ENCODE results near the gene TPM4. TPM values are rescaled to one million over a fixed set of nuclear protein-coding genes. Genes with fewer than 3 reads are reported as not detected.
"Not testable (repeated sequence)": the region's sequence is repeated elsewhere in the genome, so short reads cannot be mapped to it uniquely, and the experiment has no call there.

TPM4 gene
- total and polyA plus RNA-seq, 9 donors: 181 to 338 (median 211) TPM

DNA sequence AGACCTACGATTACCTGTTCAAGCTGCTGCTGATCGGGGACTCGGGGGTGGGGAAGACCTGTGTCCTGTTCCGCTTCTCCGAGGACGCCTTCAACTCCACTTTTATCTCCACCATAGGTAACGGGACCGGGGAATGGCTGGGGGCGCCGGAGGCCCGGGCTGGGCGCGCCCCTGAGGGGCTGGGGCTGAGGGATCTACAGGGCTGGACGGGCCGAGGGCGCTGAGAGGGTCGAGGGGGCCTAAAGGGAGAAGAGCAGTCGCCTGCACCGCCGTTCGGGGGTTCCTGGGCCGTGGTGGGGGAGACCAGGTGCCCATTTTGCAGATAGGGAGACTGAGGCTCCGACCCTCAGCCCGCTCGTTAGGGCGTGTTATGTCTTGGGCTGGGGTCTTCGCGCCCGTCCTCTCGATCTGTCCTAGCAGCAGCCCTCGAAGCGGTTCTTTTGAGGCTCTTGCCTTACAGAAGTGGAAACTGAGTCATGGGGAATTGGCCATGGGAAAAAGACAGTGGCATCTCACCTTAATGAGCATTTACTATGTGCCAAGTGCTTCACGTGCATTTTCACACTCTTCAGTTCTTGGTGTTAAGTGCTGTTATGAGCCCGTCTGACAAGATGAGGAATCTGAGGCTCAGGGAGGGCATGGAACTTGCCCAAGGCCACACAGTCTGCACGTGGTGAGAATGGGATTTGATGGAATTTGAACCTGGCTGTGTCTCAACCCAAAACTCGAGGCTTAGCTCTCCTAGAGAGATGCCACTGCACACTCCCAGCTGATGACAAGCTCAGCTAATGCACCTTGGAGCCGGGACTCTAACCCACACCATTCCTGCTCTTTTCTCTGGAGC is 35.8 kb downstream of the TPM4 start:
- peak; percentile 37 for DNase-seq
- Histone ChIP-seq H3K9me3 (replicated peaks; ENCODE audit: control insufficient read depth, low read depth, low read length) (no peaks in the 10 kb centered on the region), H3K4me3 (ENCODE audit: low read length) (peak overlapping the region; percentile 100), H3K36me3 (ENCODE audit: control insufficient read depth, insufficient read depth, low read length) (peaks cover 13% of the 10 kb centered on the region), H3K27me3 (ENCODE audit: control insufficient read depth, insufficient read depth, low read length) (no peaks in the 10 kb centered on the region), H3K4me1 (ENCODE audit: control insufficient read depth, insufficient read depth, low read length) (peaks cover 16% of the 10 kb centered on the region), H3K27ac (ENCODE audit: low read length) (peak overlapping the region; percentile 97)
- 4% methylated on average over 17 of the region's 37 CpGs for WGBS (ENCODE audit: insufficient coverage)

DNA sequence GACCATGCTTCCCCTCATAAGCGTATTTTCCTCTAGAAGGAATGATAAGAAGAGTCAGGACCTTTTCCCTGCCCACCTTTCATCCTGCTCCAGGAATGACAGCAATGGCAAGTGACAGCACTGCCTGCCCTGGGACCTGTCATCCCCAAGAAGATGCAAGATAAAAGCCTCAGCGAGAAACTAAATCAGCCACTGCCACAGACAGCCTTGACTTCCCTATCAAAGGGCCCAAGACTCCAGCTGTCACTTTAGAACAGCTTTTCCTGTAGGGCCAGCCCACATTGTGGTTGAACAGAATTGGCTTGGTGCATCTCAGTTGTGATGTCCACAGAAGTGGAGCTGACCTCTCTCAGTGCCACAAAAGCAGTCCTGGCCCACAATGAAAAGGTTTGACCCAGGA is 36.5 kb downstream of the TPM4 start:
- 33% methylated on average over 1 of the region's 2 CpGs for WGBS (ENCODE audit: insufficient coverage)
- peak overlapping the region; percentile 100 for H3K4me3 ChIP-seq (ENCODE audit: low read length)
- peaks cover 16% of the 10 kb centered on the region for H3K4me1 ChIP-seq (ENCODE audit: control insufficient read depth, insufficient read depth, low read length)
- H3K36me3 ChIP-seq (ENCODE audit: control insufficient read depth, insufficient read depth, low read length): peaks cover 17% of the 10 kb centered on the region
- peak overlapping the region; percentile 97 for H3K27ac ChIP-seq (ENCODE audit: low read length)
- DNase-seq: no peak
- H3K27me3 ChIP-seq (ENCODE audit: control insufficient read depth, insufficient read depth, low read length): no peaks in the 10 kb centered on the region
- no peaks in the 10 kb centered on the region for H3K9me3 ChIP-seq (replicated peaks; ENCODE audit: control insufficient read depth, low read depth, low read length)

DNA sequence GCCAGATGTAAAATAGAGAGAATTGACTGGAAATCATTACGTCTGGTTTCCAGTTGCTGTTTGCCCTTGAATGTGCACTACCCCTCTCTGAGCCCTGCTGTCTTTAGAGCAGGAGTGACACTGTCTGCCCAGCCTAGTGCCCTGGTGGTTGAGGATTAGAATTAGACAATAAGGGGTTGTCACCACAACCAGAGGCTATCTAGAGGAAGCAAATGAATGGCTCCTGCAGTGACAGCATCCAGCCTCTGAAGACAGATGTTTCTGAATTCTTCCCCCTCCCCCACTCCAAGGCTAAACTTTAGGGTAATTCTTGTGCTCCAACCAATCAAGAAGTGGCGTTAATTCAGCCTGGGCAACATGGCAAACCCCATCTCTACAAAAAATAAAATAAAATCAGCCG is 37.4 kb downstream of the TPM4 start:
- Histone ChIP-seq H3K36me3 (ENCODE audit: control insufficient read depth, insufficient read depth, low read length) (peaks cover 27% of the 10 kb centered on the region), H3K27ac (ENCODE audit: low read length) (no peak overlapping the region), H3K27me3 (ENCODE audit: control insufficient read depth, insufficient read depth, low read length) (no peaks in the 10 kb centered on the region), H3K4me1 (ENCODE audit: control insufficient read depth, insufficient read depth, low read length) (peaks cover 21% of the 10 kb centered on the region), H3K4me3 (ENCODE audit: low read length) (no peak overlapping the region), H3K9me3 (replicated peaks; ENCODE audit: control insufficient read depth, low read depth, low read length) (no peaks in the 10 kb centered on the region)
- 67% methylated on average over 2 of the region's 3 CpGs for WGBS (ENCODE audit: insufficient coverage)
- DNase-seq: no peak

DNA sequence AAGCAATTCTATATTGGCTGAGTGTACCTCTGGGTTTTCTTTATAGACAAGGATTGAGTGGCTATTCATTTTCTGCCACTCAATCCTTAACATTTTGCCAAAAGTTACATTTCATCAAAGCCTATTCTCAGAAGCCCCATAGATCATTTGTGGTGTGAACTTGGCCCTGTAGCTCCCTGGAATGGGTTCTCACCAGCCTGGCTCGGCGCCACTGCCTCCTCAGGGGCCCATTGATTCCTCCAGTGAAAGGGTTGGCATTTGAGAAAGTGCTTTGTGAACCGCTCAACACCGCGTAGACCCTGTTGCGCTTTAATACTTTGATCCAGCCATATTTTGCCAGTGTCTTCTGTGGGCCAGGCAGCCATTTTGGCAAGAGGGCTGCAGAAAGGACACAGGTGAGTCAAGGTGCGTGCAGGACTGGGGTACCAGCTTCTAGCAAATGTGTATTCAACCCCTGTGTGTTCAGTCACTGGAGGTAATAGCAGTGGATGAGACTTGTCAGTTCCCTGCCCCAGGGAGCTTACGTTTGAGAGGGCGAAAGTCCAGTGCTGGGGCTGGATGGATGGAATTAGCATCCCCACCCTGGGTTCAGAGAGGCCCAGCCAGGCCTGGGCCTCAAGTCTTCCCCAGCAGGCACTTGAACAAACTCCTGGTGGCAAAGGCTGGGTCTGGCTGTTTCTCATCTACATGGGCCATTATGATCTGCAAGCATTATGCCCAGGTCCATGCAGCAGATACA is 39.2 kb downstream of the TPM4 start:
- WGBS (ENCODE audit: insufficient coverage): 73% methylated on average over 9 of the region's 9 CpGs
- H3K36me3 ChIP-seq (ENCODE audit: control insufficient read depth, insufficient read depth, low read length): peaks cover 38% of the 10 kb centered on the region
- H3K27me3 ChIP-seq (ENCODE audit: control insufficient read depth, insufficient read depth, low read length): no peaks in the 10 kb centered on the region
- DNase-seq: no peak
- H3K4me1 ChIP-seq (ENCODE audit: control insufficient read depth, insufficient read depth, low read length): peaks cover 21% of the 10 kb centered on the region
- H3K9me3 ChIP-seq (replicated peaks; ENCODE audit: control insufficient read depth, low read depth, low read length): no peaks in the 10 kb centered on the region
- H3K27ac ChIP-seq (ENCODE audit: low read length): no peak overlapping the region
- H3K4me3 ChIP-seq (ENCODE audit: low read length): no peak overlapping the region

DNA sequence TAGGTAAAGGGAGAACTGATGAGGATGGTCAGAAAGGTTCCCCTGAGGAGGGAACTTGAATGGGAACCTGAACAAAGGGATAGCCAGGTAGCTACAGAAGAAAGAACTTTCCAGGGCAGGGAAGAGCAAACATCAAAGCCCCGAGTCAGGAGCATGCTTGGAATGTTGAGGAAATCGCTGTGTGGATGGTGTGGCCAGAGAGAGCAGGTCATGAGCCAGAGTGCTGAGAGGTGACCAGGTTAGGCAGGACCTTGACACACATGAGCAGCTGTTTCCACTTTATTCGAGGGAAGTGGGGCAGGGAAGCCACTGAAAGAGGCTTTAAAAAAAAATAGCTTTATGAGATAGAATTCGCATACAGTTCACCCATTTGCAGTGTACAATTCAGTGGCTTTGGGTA is 39.8 kb downstream of the TPM4 start:
- Histone ChIP-seq H3K4me3 (ENCODE audit: low read length) (no peak overlapping the region), H3K27me3 (ENCODE audit: control insufficient read depth, insufficient read depth, low read length) (no peaks in the 10 kb centered on the region), H3K9me3 (replicated peaks; ENCODE audit: control insufficient read depth, low read depth, low read length) (no peaks in the 10 kb centered on the region), H3K4me1 (ENCODE audit: control insufficient read depth, insufficient read depth, low read length) (peaks cover 17% of the 10 kb centered on the region), H3K36me3 (ENCODE audit: control insufficient read depth, insufficient read depth, low read length) (peaks cover 41% of the 10 kb centered on the region), H3K27ac (ENCODE audit: low read length) (no peak overlapping the region)
- no peak for DNase-seq
- 50% methylated on average over 2 of the region's 4 CpGs for WGBS (ENCODE audit: insufficient coverage)

DNA sequence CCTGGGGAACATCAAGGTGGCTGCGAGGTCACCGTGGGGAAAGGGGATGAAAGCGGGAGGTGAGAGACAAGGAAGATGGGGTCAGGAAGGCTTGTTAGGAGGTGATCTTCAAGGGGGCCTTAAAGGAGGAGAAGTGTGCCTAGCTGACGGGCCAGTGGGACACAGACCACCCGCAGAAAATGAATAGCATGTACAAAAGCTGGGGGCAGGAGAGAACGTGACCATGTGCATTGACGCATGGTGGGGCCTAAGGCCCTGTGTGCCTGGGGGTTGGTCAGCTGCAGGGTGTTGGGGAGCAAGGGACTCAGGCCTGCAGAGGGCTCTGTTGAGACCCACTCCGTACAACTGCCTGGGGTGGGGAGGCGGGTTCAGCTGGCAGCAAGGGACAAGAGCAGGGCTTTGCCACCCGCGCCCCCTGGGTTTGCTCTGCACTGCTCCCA is 41.3 kb downstream of the TPM4 start:
- Histone ChIP-seq H3K9me3 (replicated peaks; ENCODE audit: control insufficient read depth, low read depth, low read length) (no peaks in the 10 kb centered on the region), H3K36me3 (ENCODE audit: control insufficient read depth, insufficient read depth, low read length) (peaks cover 56% of the 10 kb centered on the region), H3K4me1 (ENCODE audit: control insufficient read depth, insufficient read depth, low read length) (peaks cover 10% of the 10 kb centered on the region), H3K27ac (ENCODE audit: low read length) (no peak overlapping the region), H3K4me3 (ENCODE audit: low read length) (no peak overlapping the region), H3K27me3 (ENCODE audit: control insufficient read depth, insufficient read depth, low read length) (no peaks in the 10 kb centered on the region)
- WGBS (ENCODE audit: insufficient coverage): 89% methylated on average over 10 of the region's 11 CpGs
- DNase-seq: no peak

DNA sequence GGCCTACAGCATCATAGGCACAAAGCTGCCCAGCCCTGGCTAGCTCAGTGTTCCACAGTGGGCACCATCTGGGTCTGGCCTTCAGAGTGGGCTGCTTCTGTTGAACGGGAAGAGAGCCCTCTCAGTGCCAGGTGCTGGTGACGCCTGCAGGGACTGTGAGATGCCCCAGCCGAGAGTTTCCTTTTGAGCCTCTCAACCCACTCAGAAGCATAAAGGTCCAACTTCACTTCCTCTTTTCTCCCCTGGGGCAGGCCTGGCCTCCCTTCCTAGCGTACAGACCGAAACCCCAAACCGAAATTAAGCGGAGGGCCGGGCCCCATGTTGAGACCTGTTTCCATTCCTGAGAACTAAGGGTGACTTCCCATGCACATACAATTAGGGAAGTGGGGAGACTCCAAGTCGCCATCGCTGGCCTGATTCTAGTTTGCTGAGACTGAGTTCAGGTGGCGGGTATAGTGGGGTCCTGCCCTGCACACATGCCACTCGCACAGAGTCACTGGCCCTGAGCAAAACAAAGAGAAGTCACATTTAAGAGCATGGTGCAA is 42.3 kb downstream of the TPM4 start:
- H3K27ac ChIP-seq (ENCODE audit: low read length): peak overlapping the region; percentile 29
- no peak overlapping the region for H3K4me3 ChIP-seq (ENCODE audit: low read length)
- H3K27me3 ChIP-seq (ENCODE audit: control insufficient read depth, insufficient read depth, low read length): no peaks in the 10 kb centered on the region
- 93% methylated on average over 6 of the region's 12 CpGs for WGBS (ENCODE audit: insufficient coverage)
- H3K4me1 ChIP-seq (ENCODE audit: control insufficient read depth, insufficient read depth, low read length): peaks cover 4% of the 10 kb centered on the region
- H3K36me3 ChIP-seq (ENCODE audit: control insufficient read depth, insufficient read depth, low read length): peaks cover 63% of the 10 kb centered on the region
- DNase-seq: peak; percentile 57
- no peaks in the 10 kb centered on the region for H3K9me3 ChIP-seq (replicated peaks; ENCODE audit: control insufficient read depth, low read depth, low read length)

DNA sequence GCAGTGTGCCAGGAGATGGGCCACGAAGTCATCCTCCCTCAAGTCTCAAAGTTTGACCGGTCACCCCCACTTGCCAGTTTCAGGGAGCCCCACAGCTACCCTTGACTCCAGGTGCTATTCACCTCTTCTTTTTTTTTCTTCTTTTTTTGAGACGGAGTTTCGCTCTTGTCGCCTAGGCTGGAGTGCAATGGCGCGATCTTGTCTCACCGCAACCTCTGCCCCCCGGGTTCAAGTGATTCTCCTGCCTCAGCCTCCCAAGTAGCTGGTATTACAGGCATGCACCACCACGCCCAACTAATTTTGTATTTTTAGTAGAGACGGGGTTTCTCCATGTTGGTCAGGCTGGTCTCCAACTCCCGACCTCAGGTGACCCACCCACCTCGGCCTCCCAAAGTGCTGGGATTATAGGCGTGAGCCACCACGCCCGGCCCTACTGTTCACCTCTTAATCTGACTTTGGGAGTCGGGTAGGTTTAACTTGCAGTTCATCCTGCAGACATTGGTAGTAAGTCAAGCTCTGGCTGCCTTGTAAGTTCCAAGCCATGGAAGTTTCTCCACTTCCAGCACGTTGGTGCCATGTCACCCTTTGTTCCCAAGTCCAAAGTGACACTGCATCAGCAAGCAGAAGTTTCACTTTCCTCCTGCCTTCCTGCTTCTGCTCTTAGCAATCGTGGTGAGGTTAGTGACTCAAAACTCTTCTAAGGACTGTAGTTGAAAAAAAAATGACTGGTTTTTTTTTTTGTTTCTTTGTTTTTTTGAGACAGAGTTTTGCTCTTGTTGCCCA is 43.0 kb downstream of the TPM4 start:
- not testable (repeated sequence) for H3K4me1 ChIP-seq (ENCODE audit: control insufficient read depth, insufficient read depth, low read length); H3K4me3 ChIP-seq (ENCODE audit: low read length); DNase-seq; H3K9me3 ChIP-seq (replicated peaks; ENCODE audit: control insufficient read depth, low read depth, low read length); H3K27me3 ChIP-seq (ENCODE audit: control insufficient read depth, insufficient read depth, low read length)
- peak overlapping the region; percentile 29 for H3K27ac ChIP-seq (ENCODE audit: low read length)
- peaks cover 67% of the 10 kb centered on the region for H3K36me3 ChIP-seq (ENCODE audit: control insufficient read depth, insufficient read depth, low read length)
- WGBS (ENCODE audit: insufficient coverage): 96% methylated on average over 14 of the region's 19 CpGs

DNA sequence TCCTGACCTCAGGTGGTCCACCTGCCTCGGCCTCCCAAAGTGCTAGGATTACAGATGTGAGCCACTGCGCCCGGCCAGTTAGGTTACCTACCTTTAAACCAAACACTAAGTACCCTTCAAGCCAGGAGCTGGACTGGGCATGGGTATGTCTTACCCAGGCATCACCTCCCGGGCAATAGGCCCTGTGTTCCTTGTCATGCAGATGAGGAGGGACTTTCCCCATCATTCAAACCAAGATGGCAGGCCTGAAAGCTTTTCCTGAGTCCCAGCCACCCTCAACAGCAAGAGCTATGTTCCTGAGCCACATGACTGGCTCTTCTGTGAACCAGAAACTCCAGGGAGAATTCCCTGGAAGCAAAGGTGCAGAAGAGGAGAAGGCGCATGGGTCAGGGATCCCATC is 44.8 kb downstream of the TPM4 start:
- Histone ChIP-seq H3K4me1 (ENCODE audit: control insufficient read depth, insufficient read depth, low read length) (peaks cover 4% of the 10 kb centered on the region), H3K27me3 (ENCODE audit: control insufficient read depth, insufficient read depth, low read length) (no peaks in the 10 kb centered on the region), H3K36me3 (ENCODE audit: control insufficient read depth, insufficient read depth, low read length) (peaks cover 79% of the 10 kb centered on the region), H3K4me3 (ENCODE audit: low read length) (no peak overlapping the region), H3K9me3 (replicated peaks; ENCODE audit: control insufficient read depth, low read depth, low read length) (no peaks in the 10 kb centered on the region), H3K27ac (ENCODE audit: low read length) (no peak overlapping the region)
- DNase-seq: no peak
- WGBS (ENCODE audit: insufficient coverage): 94% methylated on average over 3 of the region's 5 CpGs
